PFSK-1 (cell line): Measurements from ENCODE around the gene UBN2.

Source experiments
- POLR2AphosphoS5 ChIP-seq: IDR thresholded peaks from 2 replicates; pipeline ENCODE4 v1.6.1; 2012; ENCODE audit warnings: low read depth, mild to moderate bottlenecking, control low read depth, low read length, moderate library complexity
- SIN3A ChIP-seq: IDR thresholded peaks from 2 replicates; pipeline ENCODE4 v1.6.1; 2012; ENCODE audit warnings: mild to moderate bottlenecking, low read length, moderate library complexity, borderline replicate concordance; ENCODE audit not compliant: insufficient read depth
- TAF1 ChIP-seq: IDR thresholded peaks from 2 replicates; pipeline ENCODE4 v1.6.1; 2012; ENCODE audit warnings: low read length, control low read depth, borderline replicate concordance; ENCODE audit not compliant: insufficient read depth
- TF ChIP-seq, protein P1 (sequence below), 2 experiments: IDR thresholded peaks; 2 replicates each; pipeline versions ENCODE4 v1.6.1 to v1.8.0; 2011 to 2012; ENCODE audit warnings: low read depth in 2 of 2, low read length in 2 of 2, control low read depth in 1 of 2, inconsistent platforms in 1 of 2, mild to moderate bottlenecking in 1 of 2, moderate library complexity in 1 of 2; ENCODE audit not compliant: insufficient read depth in 1 of 2

GRCh38 chr7:139231513-139232376 is 708 bp downstream of the UBN2 start:
- no peak for TF ChIP-seq POLR2AphosphoS5
- no peak for TF ChIP-seq TAF1
- TF ChIP-seq, protein P1, sequence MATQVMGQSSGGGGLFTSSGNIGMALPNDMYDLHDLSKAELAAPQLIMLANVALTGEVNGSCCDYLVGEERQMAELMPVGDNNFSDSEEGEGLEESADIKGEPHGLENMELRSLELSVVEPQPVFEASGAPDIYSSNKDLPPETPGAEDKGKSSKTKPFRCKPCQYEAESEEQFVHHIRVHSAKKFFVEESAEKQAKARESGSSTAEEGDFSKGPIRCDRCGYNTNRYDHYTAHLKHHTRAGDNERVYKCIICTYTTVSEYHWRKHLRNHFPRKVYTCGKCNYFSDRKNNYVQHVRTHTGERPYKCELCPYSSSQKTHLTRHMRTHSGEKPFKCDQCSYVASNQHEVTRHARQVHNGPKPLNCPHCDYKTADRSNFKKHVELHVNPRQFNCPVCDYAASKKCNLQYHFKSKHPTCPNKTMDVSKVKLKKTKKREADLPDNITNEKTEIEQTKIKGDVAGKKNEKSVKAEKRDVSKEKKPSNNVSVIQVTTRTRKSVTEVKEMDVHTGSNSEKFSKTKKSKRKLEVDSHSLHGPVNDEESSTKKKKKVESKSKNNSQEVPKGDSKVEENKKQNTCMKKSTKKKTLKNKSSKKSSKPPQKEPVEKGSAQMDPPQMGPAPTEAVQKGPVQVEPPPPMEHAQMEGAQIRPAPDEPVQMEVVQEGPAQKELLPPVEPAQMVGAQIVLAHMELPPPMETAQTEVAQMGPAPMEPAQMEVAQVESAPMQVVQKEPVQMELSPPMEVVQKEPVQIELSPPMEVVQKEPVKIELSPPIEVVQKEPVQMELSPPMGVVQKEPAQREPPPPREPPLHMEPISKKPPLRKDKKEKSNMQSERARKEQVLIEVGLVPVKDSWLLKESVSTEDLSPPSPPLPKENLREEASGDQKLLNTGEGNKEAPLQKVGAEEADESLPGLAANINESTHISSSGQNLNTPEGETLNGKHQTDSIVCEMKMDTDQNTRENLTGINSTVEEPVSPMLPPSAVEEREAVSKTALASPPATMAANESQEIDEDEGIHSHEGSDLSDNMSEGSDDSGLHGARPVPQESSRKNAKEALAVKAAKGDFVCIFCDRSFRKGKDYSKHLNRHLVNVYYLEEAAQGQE (IDR thresholded peaks at IDR 0.05; ENCODE audit: insufficient read depth in 1 of 2, low read depth in 2 of 2, low read length in 2 of 2): no peak
- 0 out of 2 replicates have a peak, but pooled peaks have one; percentile 31 for TF ChIP-seq SIN3A
